GM21360 (cell line): Measurements from ENCODE around the gene CCL26.

ENCODE experiments used
- ATAC-seq: cut with Tn5 transposase; IDR thresholded peaks from one replicate; pipeline ENCODE4 v1.9.1; 2021; ENCODE audit warnings: mild to moderate bottlenecking, moderate library complexity; ENCODE audit not compliant: unreplicated experiment

The CCL26 gene, protein sequence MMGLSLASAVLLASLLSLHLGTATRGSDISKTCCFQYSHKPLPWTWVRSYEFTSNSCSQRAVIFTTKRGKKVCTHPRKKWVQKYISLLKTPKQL

GRCh38 chr7:75772081-75773077, at the start of gene CCL26:
TSS of gene CCL26 (minus strand) at chr7:75772211. CDS start at chr7:75772176, 35 bp downstream.
- no peak for ATAC-seq

DNA sequence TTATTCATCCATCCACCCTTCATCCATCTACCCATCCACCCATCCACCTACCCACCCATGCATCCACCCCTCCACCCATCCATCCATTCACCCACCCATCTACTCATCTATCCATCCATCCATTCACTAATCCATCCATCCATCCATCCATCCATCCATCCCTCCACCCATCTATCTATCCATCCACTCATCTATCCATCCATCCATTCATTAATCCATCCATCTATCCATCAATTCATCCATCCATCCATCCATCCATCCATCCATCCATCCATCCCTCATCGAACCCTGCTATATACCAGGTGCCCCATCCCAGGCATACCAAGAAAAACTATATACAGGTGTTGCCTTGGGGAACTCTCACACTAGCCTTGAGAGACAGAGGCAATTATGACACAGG, 48.7 kb upstream of the CCL26 start:
- ATAC-seq, result no peak

GRCh38 chr7:75819711-75820110, 47.7 kb upstream of the CCL26 start:
- no peak for ATAC-seq

GRCh38 chr7:75818472-75818871, 46.5 kb upstream of the CCL26 start:
- no peak for ATAC-seq

- ATAC-seq, result no peak
Observed at GRCh38 chr7:75817116-75817515, 45.1 kb upstream of the CCL26 start.

- ATAC-seq, result no peak
Observed at GRCh38 chr7:75815418-75816064, 43.5 kb upstream of the CCL26 start.

DNA sequence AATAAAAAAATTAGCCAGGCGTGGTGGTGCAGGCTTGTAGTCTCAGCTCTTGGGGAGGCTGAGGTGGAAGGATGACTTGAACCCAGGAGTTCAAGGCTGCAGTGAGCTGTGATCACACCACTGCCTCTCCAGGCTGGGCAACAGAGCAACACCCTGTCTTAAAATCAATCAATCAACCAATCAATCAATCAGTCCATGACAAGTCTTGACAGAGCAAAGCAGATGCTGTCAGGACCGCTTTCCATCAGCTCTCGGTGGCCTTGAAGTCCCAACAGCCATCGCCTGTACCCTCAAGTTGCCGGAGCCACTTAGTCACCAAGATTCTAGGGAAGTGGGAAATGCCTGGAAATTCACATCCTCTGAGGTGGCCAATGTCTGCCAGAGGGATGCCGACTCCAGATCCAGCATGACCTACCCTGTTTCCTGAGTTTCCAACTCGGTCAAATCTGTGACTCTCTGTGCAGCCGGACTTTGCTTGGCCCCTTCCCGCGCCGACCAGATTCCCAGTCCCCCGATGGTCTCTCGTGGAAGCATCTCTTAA, 42.5 kb upstream of the CCL26 start:
- no peak for ATAC-seq

DNA sequence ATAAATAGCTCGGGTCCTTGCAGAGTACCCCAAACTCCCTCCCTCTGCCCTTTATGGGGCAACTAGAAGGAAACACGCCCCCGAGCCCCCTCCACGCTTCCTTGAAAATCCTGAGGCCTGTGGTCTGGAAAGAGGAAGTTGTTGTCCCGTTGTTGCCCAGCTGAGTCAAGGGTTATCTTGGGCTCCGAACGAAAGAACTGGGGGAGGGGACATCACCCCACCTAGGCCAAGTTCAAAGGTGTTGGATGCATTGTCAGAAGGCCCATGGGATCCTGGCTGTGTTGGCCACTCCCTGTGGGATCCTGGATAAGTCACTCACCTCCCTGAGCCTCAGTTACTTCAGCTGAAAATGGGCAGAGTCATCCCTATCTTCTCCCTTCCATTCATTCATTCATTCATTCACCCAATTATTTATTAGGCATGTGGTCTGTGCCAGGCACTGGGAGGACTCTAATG, 41.8 kb upstream of the CCL26 start, which contains the start of gene CCL24:
CCL24 (minus strand) TSS at position 26 of the 456 bp plus-strand sequence. CDS start 91 bp downstream, outside the sequence.
- ATAC-seq, result no peak

GRCh38 chr7:75813084-75813483, 41.1 kb upstream of the CCL26 start:
- ATAC-seq, result no peak

GRCh38 chr7:75811894-75812678, 40.1 kb upstream of the CCL26 start:
- no peak for ATAC-seq

DNA sequence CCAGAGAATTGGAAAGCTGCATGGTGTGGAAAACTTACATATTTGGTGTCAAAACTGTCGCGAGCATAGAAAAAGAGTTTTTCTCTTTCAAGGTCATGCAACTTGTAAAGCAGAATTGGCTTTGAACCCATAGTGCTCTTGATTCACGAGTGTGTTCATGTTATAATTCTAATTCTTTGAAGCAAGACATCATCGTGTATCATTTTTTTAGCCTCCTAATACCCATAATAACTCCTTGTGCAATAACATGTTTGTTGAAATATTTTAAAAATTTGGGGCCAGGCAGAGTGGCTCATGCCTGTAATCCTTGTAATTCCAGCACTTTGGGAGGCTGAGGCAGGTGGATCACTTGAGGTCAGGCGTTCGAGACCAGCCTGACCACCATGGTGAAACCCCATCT, 37.4 kb upstream of the CCL26 start:
- ATAC-seq, result no peak

- ATAC-seq, result no peak
Observed at GRCh38 chr7:75808106-75808505, 36.1 kb upstream of the CCL26 start.

- no peak for ATAC-seq
Observed at GRCh38 chr7:75807452-75807851, 35.4 kb upstream of the CCL26 start.

DNA sequence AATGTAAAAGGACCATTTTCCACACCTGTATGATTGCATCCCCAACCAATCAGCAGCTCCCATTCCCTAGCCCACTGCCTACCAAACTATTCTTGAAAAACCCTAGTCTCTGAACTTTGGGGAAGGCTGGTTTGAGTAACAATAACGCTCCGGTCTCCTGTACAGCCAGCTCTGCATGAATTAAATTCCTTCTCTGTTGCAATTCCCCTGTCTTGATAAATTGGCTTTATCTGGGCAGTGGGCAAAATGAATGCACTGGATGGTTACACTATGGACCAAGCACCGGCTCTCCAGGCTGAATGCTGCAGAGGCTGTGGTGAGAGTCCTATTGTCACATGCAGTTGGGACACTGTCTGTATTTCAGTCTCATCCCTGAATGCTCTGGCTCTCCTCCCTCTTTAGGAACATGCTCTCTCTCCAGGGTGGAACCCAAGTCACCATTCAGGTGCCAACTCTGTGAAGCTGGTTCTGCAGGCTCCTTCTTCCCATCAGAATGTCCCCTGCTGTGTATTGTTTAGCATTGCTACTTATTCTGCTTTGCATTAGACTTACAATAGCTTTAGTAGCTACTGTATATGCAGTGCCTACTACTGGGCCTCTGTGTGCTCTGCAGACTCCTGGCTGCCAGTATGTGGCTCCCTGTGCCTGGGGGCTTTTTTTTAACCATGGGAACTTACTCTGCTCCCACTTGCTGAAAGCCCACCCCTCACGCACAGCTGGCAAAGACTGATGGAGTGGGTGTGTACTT, 34.7 kb upstream of the CCL26 start:
- no peak for ATAC-seq

DNA sequence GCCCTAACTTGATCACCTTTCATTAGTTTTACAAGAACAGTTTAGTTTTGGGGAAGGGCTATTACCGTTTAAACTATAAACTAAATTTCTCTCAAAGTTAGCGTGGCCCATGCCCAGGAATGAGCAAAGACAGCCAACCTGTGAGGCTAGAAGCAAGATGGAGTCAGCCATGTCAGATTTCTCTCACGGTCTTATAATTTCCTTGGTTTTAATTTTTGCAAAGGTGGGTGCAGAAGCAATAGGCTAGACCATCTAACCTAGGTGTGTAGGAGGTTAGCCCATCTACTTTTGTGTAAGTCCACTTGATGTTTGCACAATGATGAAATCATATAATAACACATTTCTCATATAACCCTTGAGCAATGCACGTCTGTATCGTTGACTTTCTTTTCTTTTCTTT, 32.7 kb upstream of the CCL26 start:
- no peak for ATAC-seq

DNA sequence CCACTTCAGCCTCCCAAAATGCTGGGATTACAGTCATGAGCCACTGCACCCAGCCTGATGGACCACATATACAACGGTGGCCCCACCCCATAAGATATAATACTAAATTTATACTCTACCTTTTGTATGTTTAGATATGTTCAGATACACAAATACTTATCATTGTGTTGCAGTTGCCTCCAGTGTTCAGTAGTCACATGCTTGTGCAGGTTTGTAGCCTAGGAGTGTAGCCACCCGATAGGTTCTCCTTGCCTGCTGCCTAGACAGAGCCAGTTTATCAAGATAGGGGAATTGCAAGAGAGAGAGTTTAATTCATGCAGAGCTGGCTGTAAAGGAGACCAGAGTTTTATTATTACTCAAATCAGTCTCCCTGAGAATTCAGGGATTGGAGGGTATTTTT, 32.0 kb upstream of the CCL26 start:
- ATAC-seq, result no peak

- no peak for ATAC-seq
Observed at GRCh38 chr7:75802552-75802821, 30.5 kb upstream of the CCL26 start.

DNA sequence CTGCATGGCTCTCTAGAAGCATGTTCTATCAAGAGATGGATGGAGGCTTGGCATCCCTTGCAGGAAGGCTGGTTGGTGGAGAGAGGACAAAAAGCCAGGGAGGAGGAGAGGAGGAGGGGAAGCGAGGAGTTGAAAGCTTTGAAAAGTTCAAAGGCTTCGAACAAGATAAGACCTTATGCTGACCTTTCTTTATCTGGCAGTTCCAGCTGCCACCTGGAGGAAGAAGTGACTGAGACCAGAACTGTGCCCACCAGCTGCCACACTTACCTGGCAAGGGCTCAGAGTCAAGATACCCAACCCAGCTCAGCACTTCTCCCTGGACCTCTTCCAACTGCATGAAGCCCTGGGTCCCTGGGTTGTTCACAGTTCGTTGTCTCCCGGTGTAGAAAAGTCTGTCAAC, 26.8 kb upstream of the CCL26 start:
- ATAC-seq, result no peak

DNA sequence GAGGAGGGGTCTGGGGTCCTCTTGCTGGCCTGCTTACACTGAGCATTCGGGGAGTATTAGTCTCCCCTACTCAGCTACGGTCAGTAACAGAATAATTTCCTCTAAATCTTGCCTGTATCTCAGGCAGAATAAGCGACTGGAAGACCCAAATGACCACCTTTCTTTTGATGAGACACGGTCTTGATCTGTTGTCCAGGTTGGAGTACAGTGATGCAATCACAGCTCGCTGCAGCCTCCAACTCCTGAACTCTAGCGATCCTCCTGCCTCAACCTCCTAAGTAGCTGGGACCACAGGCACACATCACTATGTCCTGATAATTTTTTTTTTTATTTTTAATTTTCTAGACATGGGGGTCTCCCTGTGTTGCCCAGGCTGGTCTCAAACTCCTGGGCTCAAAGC, 24.4 kb upstream of the CCL26 start:
- no peak for ATAC-seq

DNA sequence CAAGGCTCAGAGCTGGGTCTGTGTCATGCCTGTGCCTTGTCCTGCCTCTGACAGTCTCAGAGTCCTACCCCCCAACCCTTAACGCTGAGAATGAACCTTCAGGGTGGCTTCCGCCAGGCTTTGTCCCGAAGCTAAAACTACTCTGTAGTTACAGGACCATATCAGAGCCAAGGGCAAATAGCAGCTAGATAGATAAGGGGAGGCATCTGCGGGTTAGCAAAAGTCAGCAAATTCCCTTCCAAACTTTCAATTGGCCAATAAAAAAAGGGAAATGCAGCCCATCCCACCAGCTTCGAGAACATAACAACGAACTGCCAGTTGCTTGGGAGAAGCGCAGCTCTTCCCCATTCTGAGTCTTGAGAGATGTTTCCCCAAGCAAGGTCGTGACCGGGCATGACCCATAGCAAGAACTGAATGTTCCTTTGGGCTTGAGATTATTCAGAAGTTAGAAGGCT, 23.8 kb upstream of the CCL26 start:
- no peak for ATAC-seq
